Activated T-helper 1 cell treated with anti-CD3 and anti-CD28 coated beads, Interleukin-12 subunit alpha, Interleukin-12 subunit beta, Interleukin-2, Interleukin-4 antibody, amounts not matched to agents 30 ng/mL and 10 ng/mL and 1 ng/mL, durations not matched to agents 14 hours and 24 hours and 36 hours (primary cell): ENCODE data around the gene RIOK3. TPM values are rescaled to one million over a fixed set of nuclear protein-coding genes. Genes with fewer than 3 reads are reported as not detected.
"Not testable (repeated sequence)": the region's sequence is repeated elsewhere in the genome, so short reads cannot be mapped to it uniquely, and the experiment has no call there.

Experiments
- DNase-seq: peaks from one replicate; pipeline ENCODE4 v3.0.0; 2021; ENCODE audit warnings: low spot score
- H3K27ac Mint-ChIP-seq: one replicate; pipeline ENCODE4 v1.8.0; 2021; ENCODE audit warnings: mild to moderate bottlenecking, mixed read lengths
- H3K27me3 Mint-ChIP-seq: one replicate; pipeline ENCODE4 v1.8.0; 2022; ENCODE audit warnings: mild to moderate bottlenecking, moderate library complexity, mixed read lengths; ENCODE audit not compliant: insufficient read depth
- H3K36me3 Mint-ChIP-seq: one replicate; pipeline ENCODE4 v1.8.0; 2021; ENCODE audit warnings: low read depth, mixed read lengths
- H3K4me1 Mint-ChIP-seq: one replicate; pipeline ENCODE4 v1.8.0; 2021; ENCODE audit warnings: low read depth, mixed read lengths
- H3K4me3 Mint-ChIP-seq: one replicate; pipeline ENCODE4 v1.8.0; 2021; ENCODE audit warnings: mild to moderate bottlenecking, moderate library complexity, mixed read lengths
- H3K9me3 Mint-ChIP-seq: one replicate; pipeline ENCODE4 v1.8.0; 2021; ENCODE audit warnings: mixed read lengths
- intact Hi-C: fragments of 100-400 bp; cut with micrococcal nuclease; formaldehyde crosslinking; loops from one replicate; pipeline ENCODE4 v1.15.1; 2024
- total RNA-seq: library from RNA; stranded (reverse); gene quantifications from 2 replicates; pipeline ENCODE4 v1.2.3, GENCODE V29; 2022

The RIOK3 gene
- total RNA-seq, 1 donor from 2014 or later, result 40.8 TPM

DNA sequence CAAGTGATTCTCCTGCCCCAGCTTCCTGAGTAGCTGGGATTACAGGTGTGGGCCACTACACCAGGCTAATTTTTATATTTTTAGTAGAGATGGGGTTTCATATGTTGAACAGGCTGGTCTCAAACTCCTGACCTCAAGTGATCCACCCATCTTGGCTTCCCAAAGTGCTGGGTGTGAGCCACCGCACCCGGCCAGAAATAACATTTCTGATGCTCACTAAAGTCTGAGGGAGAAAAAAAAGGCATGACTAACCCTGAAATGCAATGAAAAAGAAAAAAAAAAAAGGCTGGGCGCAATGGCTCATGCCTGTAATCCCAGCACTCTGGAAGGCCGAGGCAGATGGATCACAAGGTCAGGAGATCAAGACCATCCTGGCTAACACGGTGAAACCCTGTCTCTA, 36.5 kb downstream of the RIOK3 start:
- H3K4me3 Mint-ChIP-seq, intact Hi-C loops, DNase-seq, H3K9me3 Mint-ChIP-seq, H3K27me3 Mint-ChIP-seq, H3K36me3 Mint-ChIP-seq, H3K27ac Mint-ChIP-seq: not testable (repeated sequence)
- H3K4me1 Mint-ChIP-seq, result peaks cover 25% of the 10 kb centered on the region

DNA sequence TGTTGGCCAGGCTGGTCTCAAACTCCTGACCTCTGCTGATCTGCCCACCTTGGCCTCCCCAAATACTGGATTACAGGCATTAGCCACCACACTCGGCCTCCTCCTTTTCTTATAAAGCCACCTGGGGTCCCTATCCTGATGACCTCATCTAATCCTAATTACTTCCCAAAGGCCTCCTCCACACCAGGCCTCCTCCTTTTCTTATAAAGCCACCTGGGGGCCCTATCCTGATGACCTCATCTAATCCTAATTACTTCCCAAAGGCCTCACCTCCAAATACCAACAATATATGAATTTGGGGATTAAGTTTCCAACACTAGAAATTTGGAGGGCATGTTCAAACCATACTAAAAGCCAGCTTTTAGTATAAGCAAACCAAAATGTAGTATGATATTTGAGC, 40.6 kb downstream of the RIOK3 start:
- no peaks in the 10 kb centered on the region for H3K36me3 Mint-ChIP-seq
- H3K4me3 Mint-ChIP-seq, result no peak overlapping the region
- H3K9me3 Mint-ChIP-seq, result peaks cover 3% of the 10 kb centered on the region

DNA sequence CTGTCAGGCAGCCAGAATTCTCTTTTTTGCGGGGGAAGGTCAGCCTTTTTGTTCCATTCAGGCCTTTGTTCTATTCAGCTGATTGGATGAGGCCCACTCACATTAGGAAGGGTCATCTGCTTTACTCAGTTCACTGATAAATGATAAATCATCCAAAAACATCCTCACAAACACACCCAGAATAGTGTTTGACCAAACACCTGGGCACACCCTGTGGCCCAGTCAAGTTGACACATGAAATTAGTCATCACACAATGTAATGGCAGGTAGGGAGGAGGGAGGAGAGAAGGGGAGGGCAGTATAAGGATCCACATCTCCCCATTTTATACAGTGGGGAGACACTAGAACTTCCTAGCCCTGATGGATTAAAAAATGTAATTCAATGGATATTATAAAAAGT, 41.9 kb downstream of the RIOK3 start:
- Mint-ChIP-seq H3K27ac (no peak overlapping the region), H3K9me3 (peaks cover 3% of the 10 kb centered on the region), H3K4me3 (no peak overlapping the region), H3K27me3 (no peaks in the 10 kb centered on the region), H3K36me3 (no peaks in the 10 kb centered on the region), H3K4me1 (peaks cover 25% of the 10 kb centered on the region)
- no peak for DNase-seq
- intact Hi-C loops, result loop anchor here (5.0 kb wide), 1 partner anchor 332 kb away; no protein-coding TSS in a partner anchor

More for the DNA sequence above, 40.6 kb downstream of the RIOK3 start:
- no peak overlapping the region for H3K27ac Mint-ChIP-seq
- no peak for DNase-seq
- no peaks in the 10 kb centered on the region for H3K27me3 Mint-ChIP-seq
- H3K4me1 Mint-ChIP-seq, result peaks cover 17% of the 10 kb centered on the region
- intact Hi-C loops, result no loop called here

DNA sequence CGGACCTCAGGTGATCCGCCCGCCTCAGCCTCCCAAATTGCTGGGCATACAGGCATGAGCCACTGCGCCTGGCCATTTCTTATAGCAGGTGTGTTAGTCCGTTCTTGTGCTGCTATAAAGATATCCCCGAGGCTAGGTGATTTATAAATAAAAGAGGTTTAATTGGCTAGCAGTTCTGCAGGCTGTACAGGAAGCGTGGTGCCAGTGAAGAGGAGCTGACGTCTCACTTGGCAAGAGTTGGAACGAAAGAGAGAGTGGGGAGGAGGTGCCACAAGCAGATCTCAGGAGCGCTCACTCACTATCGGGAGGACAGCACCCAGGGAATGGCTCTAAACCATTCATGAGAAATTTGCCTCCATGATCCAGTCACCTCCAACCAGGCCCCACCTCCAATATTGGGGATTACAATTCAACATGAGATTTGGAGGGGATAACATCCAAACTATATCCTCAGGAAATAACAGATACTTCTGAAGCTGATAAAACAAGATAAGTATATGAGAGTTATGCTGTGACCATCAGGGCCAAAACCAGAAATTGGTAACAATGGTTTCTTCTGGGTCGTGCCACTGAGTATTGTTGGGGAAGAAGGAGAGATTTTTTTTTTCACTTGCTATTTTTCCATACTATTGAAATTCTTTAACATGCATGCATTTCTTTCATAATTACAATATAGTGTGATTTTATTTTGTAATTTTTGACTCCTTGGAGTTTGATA, 42.8 kb downstream of the RIOK3 start:
- no peak for DNase-seq
- intact Hi-C loops, result loop anchor here (5.0 kb wide), 1 partner anchor 331 kb away; no protein-coding TSS in a partner anchor
- Mint-ChIP-seq H3K9me3 (peaks cover 3% of the 10 kb centered on the region), H3K36me3 (no peaks in the 10 kb centered on the region), H3K4me1 (peaks cover 20% of the 10 kb centered on the region), H3K4me3 (no peak overlapping the region), H3K27me3 (no peaks in the 10 kb centered on the region), H3K27ac (no peak overlapping the region)

DNA sequence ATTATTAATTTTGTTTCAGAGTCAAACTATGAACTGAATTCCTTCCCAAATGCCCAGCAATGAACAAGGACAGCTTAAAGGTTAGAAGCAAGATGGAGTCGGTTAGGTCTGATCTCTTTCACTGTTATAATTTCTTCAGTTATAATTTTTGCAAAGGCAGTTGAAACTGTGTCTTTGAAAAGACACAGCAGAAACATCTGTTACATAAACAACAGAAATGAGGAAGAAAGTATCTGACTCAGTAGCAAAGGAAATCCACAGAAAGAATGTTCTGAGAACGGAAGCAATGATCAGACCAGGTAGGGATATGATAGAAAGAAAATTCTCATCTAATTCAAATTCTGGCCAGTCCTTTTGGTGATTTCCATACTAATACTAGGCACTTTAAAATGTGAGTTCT, 45.0 kb downstream of the RIOK3 start:
- Mint-ChIP-seq H3K4me3 (no peak overlapping the region), H3K27me3 (no peaks in the 10 kb centered on the region), H3K4me1 (peaks cover 35% of the 10 kb centered on the region), H3K9me3 (peaks cover under 1% of the 10 kb centered on the region), H3K27ac (no peak overlapping the region), H3K36me3 (no peaks in the 10 kb centered on the region)
- intact Hi-C loops, result loop anchor here (1.0 to 5.0 kb wide), 6 partner anchors 19 to 421 kb away; partner anchors contain the start of gene NPC1
- DNase-seq, result no peak

DNA sequence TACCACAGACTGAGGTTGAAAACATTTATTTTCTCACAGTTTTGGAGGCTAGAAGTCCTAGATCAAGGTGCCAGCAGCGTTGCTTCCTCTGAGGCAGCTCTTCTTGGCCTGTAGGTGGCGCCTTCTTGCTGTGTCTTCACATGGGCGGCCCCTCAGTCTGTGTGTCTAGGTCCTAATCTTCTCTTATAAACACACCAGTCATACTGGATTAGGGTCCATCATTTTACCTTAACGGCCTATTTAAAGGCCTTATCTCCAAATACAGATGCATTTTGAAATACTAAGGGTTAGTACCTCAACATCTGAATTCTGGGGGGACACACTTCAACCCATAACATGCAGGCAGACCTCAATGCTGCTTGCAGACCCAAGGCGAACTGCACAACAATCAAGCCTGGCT, 45.8 kb downstream of the RIOK3 start:
- H3K9me3 Mint-ChIP-seq, result no peaks in the 10 kb centered on the region
- peak; percentile 64 for DNase-seq
- H3K36me3 Mint-ChIP-seq, result no peaks in the 10 kb centered on the region
- peaks cover 37% of the 10 kb centered on the region for H3K4me1 Mint-ChIP-seq
- no peaks in the 10 kb centered on the region for H3K27me3 Mint-ChIP-seq
- no peak overlapping the region for H3K27ac Mint-ChIP-seq
- H3K4me3 Mint-ChIP-seq, result no peak overlapping the region
- intact Hi-C loops, result loop anchor here (1.0 to 5.0 kb wide), 7 partner anchors 18 to 620 kb away; partner anchors contain the start of gene NPC1

DNA sequence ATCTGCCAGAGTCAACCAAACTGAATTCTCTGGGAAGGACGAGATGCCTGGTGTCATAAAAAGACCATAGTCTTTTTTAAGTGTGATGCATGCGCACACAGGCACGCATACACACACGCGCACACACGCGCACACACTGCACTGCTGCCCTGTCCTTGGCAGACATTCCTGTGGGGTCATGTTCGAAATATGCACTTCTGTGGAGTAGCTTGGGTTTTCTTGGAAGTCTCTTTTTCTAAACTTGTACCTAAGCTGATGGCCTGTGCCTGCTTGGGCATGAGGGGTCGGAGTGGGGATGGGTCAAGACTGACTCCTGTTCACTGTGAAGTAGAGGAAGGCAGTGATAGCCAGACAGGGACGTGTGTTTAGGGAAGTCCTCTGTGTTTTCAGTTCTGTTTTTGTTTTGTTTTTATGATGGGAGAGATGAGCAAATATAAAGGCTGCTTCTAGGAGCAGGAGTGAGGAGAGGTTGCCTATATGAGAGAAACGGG, 46.2 kb downstream of the RIOK3 start:
- H3K9me3 Mint-ChIP-seq, result no peaks in the 10 kb centered on the region
- intact Hi-C loops, result loop anchor here (1.0 to 5.0 kb wide), 5 partner anchors 17 to 620 kb away; no protein-coding TSS in a partner anchor
- H3K4me3 Mint-ChIP-seq, result no peak overlapping the region
- no peaks in the 10 kb centered on the region for H3K27me3 Mint-ChIP-seq
- no peak for DNase-seq
- H3K36me3 Mint-ChIP-seq, result peaks cover 2% of the 10 kb centered on the region
- no peak overlapping the region for H3K27ac Mint-ChIP-seq
- H3K4me1 Mint-ChIP-seq, result peaks cover 42% of the 10 kb centered on the region

DNA sequence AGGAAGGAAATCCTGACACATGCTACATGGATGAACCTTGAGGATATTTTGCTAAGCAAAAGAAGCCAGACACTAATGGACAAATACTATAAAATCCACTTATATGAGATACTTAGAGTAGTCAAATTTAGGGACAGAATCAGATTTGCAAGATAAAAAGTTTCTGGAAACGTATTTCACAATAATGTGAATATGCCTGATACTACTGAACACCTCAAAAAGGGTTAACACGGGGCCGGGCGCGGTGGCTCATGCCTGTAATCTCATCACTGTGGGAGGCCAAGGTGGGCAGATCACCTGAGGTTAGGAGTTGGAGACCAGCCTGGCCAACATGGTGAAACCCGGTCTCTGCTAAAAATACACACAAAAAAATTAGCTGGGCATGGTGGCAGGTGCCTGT, 48.5 kb downstream of the RIOK3 start:
- Mint-ChIP-seq H3K27ac (no peak overlapping the region), H3K9me3 (no peaks in the 10 kb centered on the region), H3K27me3 (no peaks in the 10 kb centered on the region), H3K4me1 (peaks cover 59% of the 10 kb centered on the region), H3K4me3 (peak overlapping the region; percentile 6), H3K36me3 (peaks cover 10% of the 10 kb centered on the region)
- no peak for DNase-seq
- intact Hi-C loops, result loop anchor here (2.0 to 5.0 kb wide), 2 partner anchors 516 to 569 kb away; partner anchors contain the start of gene RBBP8

DNA sequence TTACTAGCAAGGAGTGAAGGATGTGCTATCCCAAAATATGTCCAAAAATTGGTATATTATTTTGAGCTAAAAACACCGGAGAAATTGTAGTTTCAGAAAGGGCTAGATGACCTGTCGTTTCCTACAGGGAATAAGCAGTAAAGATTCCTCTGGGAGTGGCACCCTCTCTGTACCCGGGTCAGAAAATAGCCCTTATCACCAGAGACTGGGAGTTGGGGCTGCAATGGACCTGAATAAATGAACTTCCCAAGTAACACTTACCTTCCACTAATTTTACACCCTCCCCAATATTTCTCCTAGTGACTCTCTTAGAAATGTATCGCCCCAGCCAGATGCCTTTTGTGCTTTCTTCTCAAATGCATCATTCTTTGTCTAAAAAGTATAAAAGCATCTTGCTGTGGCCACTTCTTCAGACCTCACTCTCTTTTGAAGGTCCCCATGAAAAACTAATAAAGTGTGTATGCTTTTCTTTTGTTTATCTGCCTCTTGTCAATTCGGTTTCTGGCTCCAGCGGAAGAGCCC, 49.5 kb downstream of the RIOK3 start:
- H3K27me3 Mint-ChIP-seq, result no peaks in the 10 kb centered on the region
- H3K36me3 Mint-ChIP-seq, result peaks cover 16% of the 10 kb centered on the region
- intact Hi-C loops, result loop anchor here (1.0 to 5.0 kb wide), 5 partner anchors 49 to 570 kb away; partner anchors contain the start of genes NPC1, RBBP8 and RIOK3
- H3K4me1 Mint-ChIP-seq, result peaks cover 66% of the 10 kb centered on the region
- no peaks in the 10 kb centered on the region for H3K9me3 Mint-ChIP-seq
- no peak for DNase-seq
- peak overlapping the region; percentile 91 for H3K27ac Mint-ChIP-seq
- peak overlapping the region; percentile 85 for H3K4me3 Mint-ChIP-seq

DNA sequence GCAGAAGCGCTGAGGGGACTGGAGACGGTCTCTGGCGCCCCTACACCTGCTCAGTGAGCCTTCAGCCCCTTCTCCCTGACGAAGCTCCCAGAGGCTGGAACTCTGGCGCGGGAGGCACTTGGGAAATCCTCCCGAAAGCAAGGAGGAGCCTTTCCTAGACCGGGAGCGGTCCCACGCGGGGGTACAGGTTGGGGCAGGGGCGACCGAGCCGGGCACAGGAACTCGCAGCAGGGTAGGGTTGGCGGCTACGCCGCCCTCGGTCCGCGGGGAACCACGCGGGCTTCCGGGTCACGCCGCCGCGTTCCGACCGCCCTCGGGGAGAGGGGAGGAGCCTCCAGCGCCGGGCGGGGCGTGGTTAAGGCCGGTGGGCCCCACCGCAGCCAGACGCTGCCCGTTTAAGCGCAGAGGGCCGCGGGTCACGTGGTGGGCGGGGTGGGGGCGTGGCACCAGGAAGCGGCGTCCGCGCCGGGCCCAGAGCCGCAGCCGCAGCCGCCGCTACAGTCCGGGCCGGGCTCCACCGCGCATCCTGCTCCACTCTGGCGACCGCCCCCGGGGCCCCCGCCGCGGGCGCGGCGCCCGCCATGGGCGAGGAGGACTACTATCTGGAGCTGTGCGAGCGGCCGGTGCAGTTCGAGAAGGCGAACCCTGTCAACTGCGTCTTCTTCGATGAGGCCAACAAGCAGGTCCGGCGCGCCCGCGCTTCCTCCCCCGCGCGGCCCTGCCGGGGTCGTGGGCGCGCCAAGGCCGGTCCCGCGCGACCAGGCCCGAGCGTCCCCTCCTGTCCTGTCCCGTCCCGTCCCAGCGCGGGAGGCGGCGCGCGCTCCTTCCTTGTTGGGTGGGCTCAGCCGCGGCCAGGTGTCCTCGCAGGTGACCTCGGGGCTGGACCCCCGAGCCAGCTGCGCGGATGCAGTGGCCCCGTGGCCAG, 50.2 kb downstream of the RIOK3 start, which contains the start of gene RMC1:
RMC1 (plus strand) TSS at position 474 of the 925 bp plus-strand sequence; CDS start at position 582, 108 bp downstream.
- peak; percentile 96 for DNase-seq
- Mint-ChIP-seq H3K9me3 (no peaks in the 10 kb centered on the region), H3K4me3 (peak within 1 kb of the TSS; percentile 97), H3K27me3 (no peaks in the 10 kb centered on the region), H3K4me1 (peaks cover 66% of the 10 kb centered on the region), H3K36me3 (peaks cover 21% of the 10 kb centered on the region), H3K27ac (peak within 1 kb of the TSS; percentile 91)
- intact Hi-C loops, result loop anchor here (1.0 to 5.0 kb wide), 5 partner anchors 50 to 570 kb away; partner anchors contain the start of genes NPC1, RBBP8 and RIOK3

DNA sequence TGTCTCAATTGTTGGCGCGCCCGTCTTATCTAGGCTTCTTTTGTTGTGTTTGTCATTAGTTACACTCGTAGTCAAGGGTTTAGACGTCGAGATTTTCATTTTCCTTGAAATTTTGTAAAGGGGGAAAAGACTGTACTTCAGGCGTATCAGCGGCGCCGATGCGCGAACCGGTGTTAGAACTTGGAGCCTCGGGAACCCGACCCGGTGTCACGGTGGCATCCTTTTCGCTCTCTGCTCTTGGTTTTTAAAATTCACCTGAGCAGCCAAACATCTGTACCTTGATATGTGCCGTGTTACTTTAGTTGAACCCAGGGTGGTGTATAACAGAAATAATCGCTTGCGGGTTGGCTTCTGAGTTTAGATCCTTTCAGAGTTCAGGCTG, 50.9 kb downstream of the RIOK3 start:
- Mint-ChIP-seq H3K36me3 (peaks cover 27% of the 10 kb centered on the region), H3K4me3 (peak overlapping the region; percentile 97), H3K27ac (peak overlapping the region; percentile 91), H3K4me1 (peaks cover 64% of the 10 kb centered on the region), H3K27me3 (no peaks in the 10 kb centered on the region), H3K9me3 (no peaks in the 10 kb centered on the region)
- peak; percentile 9 for DNase-seq
- intact Hi-C loops, result loop anchor here (1.0 to 5.0 kb wide), 8 partner anchors 8 to 571 kb away; partner anchors contain the start of genes NPC1, RBBP8 and RIOK3

DNA sequence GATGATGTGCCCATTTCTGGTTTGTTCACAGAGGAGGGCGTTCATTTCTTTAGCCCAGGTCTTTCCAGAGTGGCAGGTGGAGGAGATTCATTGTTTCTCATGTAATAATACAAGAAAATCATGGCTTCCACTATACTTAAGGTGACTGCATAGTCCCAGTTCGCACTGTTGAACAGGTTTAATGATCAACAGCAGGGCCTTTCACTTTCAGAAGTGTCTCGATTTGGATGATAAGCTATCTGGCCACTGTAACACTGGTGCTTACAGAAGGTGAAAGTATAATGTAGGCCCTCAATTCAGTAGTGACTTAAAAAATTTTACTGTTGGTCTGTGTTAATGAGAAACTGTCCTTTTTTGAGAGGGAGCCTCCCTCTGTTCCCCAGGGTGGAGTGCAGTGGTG, 51.6 kb downstream of the RIOK3 start:
- peak overlapping the region; percentile 97 for H3K4me3 Mint-ChIP-seq
- peaks cover 27% of the 10 kb centered on the region for H3K36me3 Mint-ChIP-seq
- no peaks in the 10 kb centered on the region for H3K27me3 Mint-ChIP-seq
- H3K27ac Mint-ChIP-seq, result peak overlapping the region; percentile 91
- H3K9me3 Mint-ChIP-seq, result no peaks in the 10 kb centered on the region
- no peak for DNase-seq
- intact Hi-C loops, result loop anchor here (1.0 to 5.0 kb wide), 5 partner anchors 8 to 513 kb away; no protein-coding TSS in a partner anchor
- peaks cover 59% of the 10 kb centered on the region for H3K4me1 Mint-ChIP-seq
